Thymus (tissue), 11 donors: Measurements from ENCODE around the gene CLEC3B. TPM values are rescaled to one million over a fixed set of nuclear protein-coding genes. Genes with fewer than 3 reads are reported as not detected.

Experiments
- DNase-seq, 9 donors: peaks; one replicate each; pipeline ENCODE4 v3.0.0-alpha.2; 2013; ENCODE audit warnings: low spot score in 9 of 9, low read depth in 6 of 9, missing footprints in 1 of 9
- H3K27ac ChIP-seq, 2 donors: one replicate each; pipeline ENCODE4 v1.5.1; 2013; ENCODE audit warnings: control low read depth in 1 of 2, low read depth in 1 of 2, low read length in 1 of 2, mild to moderate bottlenecking in 1 of 2, moderate library complexity in 1 of 2
- H3K27me3 ChIP-seq, 2 donors: one replicate each; pipeline ENCODE4 v1.5.1; 2013; ENCODE audit warnings: low read length in 1 of 2; ENCODE audit not compliant: control insufficient read depth in 2 of 2, insufficient read depth in 1 of 2
- H3K36me3 ChIP-seq, 2 donors: one replicate each; pipeline ENCODE4 v1.5.1; 2013; ENCODE audit warnings: low read length in 1 of 2, mild to moderate bottlenecking in 1 of 2, moderate library complexity in 1 of 2; ENCODE audit not compliant: control insufficient read depth in 2 of 2, insufficient read depth in 2 of 2
- H3K4me1 ChIP-seq, 2 donors: one replicate each; pipeline ENCODE4 v1.5.1; 2013; ENCODE audit warnings: low read length in 2 of 2; ENCODE audit not compliant: control insufficient read depth in 2 of 2, insufficient read depth in 2 of 2
- H3K4me3 ChIP-seq, 2 donors: one replicate each; pipeline ENCODE4 v1.5.1; 2013; ENCODE audit warnings: low read length in 2 of 2, control low read depth in 1 of 2, mild to moderate bottlenecking in 1 of 2
- H3K9me3 ChIP-seq, 2 donors: one replicate each; pipeline ENCODE4 v1.5.1; 2013; ENCODE audit warnings: low read length in 1 of 2, mild to moderate bottlenecking in 1 of 2; ENCODE audit not compliant: control insufficient read depth in 2 of 2, insufficient read depth in 1 of 2
- WGBS: extraction: QIAGEN DNeasy Blood & Tissue Kit; methylation state at CpG from one replicate; pipeline ENCODE4 v1.1.7; 2013; 5-methylcytosine and 5-hydroxymethylcytosine counted together
- polyA plus RNA-seq: library from polyadenylated mRNA; stranded (reverse); fragments of 200-250 nt; gene quantifications from one replicate; pipeline ENCODE4 v1.2.3, GENCODE V29; 2013
- total RNA-seq: library from RNA; stranded (reverse); fragments of 120-200 nt; gene quantifications from one replicate; pipeline ENCODE4 v1.2.4, GENCODE V29; 2013
- donor health status: healthy.

CLEC3B gene
- total and polyA plus RNA-seq, 2 donors = 25.5 to 35.9 TPM

GRCh38 chr3:44988073-44988472 lies 38.0 kb upstream of the CLEC3B start:
- WGBS = 98% methylated on average over 2 of the region's 2 CpGs
- Histone ChIP-seq H3K9me3 (no peaks in the 10 kb centered on the region), H3K27me3 (no peaks in the 10 kb centered on the region), H3K4me1 (peaks cover 19 to 41% of the 10 kb centered on the region in 2 donors), H3K27ac (no peak overlapping the region), H3K4me3 (no peak overlapping the region), H3K36me3 (peaks cover 10 to 38% of the 10 kb centered on the region in 2 donors)
- DNase-seq = no peak

GRCh38 chr3:44989141-44989540 lies 37.0 kb upstream of the CLEC3B start:
- no peak for DNase-seq
- WGBS = 97% methylated on average over 8 of the region's 8 CpGs
- no peaks in the 10 kb centered on the region for H3K27me3 ChIP-seq
- peaks cover 11 to 36% of the 10 kb centered on the region in 2 donors for H3K4me1 ChIP-seq
- no peaks in the 10 kb centered on the region for H3K9me3 ChIP-seq
- no peak overlapping the region for H3K27ac ChIP-seq
- peaks cover 12 to 48% of the 10 kb centered on the region in 2 donors for H3K36me3 ChIP-seq
- no peak overlapping the region for H3K4me3 ChIP-seq

- Histone ChIP-seq H3K27me3 (no peaks in the 10 kb centered on the region), H3K9me3 (no peaks in the 10 kb centered on the region), H3K36me3 (peaks cover 12 to 52% of the 10 kb centered on the region in 2 donors), H3K27ac (no peak overlapping the region), H3K4me3 (no peak overlapping the region), H3K4me1 (peaks cover 11 to 34% of the 10 kb centered on the region in 2 donors)
- 98% methylated on average over 1 of the region's 1 CpG for WGBS
- DNase-seq = no peak
Observed at GRCh38 chr3:44989636-44990373, 36.3 kb upstream of the CLEC3B start.

DNA sequence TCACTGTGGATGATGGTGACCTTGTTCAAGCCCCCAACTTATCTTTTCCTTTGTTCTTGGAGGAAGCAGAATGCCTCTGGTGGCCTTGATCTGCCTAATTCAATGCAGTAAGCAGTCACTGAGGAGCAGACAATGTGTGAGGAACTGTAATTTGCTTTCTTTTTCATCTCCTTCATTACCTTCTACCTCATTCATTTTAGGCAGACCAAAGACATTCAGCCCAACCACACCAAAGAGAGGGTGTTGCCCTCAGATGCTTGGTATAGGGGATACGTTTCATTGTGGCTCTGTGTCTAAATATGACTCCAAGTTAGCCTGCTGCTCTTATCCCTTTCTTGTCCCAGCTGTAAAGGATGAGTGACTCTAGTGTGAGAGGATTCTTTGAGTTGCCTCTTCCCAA lies 34.8 kb upstream of the CLEC3B start:
- Histone ChIP-seq H3K27me3 (no peaks in the 10 kb centered on the region), H3K9me3 (no peaks in the 10 kb centered on the region), H3K4me3 (no peak overlapping the region), H3K4me1 (peaks cover 8 to 34% of the 10 kb centered on the region in 2 donors), H3K27ac (no peak overlapping the region), H3K36me3 (peaks cover 12 to 60% of the 10 kb centered on the region in 2 donors)
- peak in 1 of 9 donors; percentile 34 for DNase-seq
- WGBS = 12% methylated on average over 1 of the region's 1 CpG

- Histone ChIP-seq H3K4me3 (no peak overlapping the region), H3K27me3 (no peaks in the 10 kb centered on the region), H3K9me3 (no peaks in the 10 kb centered on the region), H3K4me1 (peaks cover 8 to 40% of the 10 kb centered on the region in 2 donors), H3K27ac (no peak overlapping the region), H3K36me3 (peaks cover 24 to 73% of the 10 kb centered on the region in 2 donors)
- DNase-seq = peak in 2 of 9 donors; percentile 30 to 55
- 72% methylated on average over 7 of the region's 7 CpGs for WGBS
Observed at GRCh38 chr3:44992555-44993470, 33.3 kb upstream of the CLEC3B start.

GRCh38 chr3:44993471-44994205 lies 32.5 kb upstream of the CLEC3B start:
- no peaks in the 10 kb centered on the region for H3K9me3 ChIP-seq
- no peaks in the 10 kb centered on the region for H3K27me3 ChIP-seq
- no peak overlapping the region for H3K27ac ChIP-seq
- H3K4me1 ChIP-seq = peaks cover 8 to 37% of the 10 kb centered on the region in 2 donors
- no peak for DNase-seq
- peaks cover 32 to 79% of the 10 kb centered on the region in 2 donors for H3K36me3 ChIP-seq
- H3K4me3 ChIP-seq = no peak overlapping the region

DNA sequence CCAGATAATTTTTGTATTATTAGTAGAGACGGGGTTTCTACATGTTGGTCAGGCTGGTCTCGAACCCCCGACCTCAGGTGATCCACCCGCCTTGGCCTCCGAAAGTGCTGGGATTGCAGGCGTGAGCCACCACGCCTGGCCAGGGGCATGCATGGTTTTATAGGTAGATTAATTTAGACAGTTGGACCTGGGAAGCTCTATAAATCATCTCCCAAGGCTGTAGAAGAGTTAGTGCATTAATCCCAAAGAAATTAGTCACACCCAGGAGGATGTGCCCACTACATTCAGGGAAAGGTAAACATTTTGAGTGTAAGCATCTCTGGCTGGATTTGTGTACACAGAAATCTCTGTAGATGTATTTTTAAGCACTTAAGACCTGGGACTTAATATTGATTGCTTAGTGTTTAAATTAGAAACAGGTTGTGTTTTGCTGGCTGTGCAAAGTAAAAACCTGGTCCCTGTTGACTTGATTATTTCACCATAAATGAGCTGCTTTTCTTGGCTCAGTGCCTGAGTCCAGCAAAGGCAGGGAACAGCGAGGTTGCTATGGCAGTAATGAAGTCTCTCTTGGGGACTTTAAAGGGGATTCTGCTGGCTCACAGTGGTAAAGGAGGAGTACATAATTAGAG lies 30.8 kb upstream of the CLEC3B start:
- DNase-seq = no peak
- WGBS = 95% methylated on average over 8 of the region's 8 CpGs
- no peaks in the 10 kb centered on the region for H3K9me3 ChIP-seq
- peaks cover 8 to 37% of the 10 kb centered on the region in 2 donors for H3K4me1 ChIP-seq
- no peak overlapping the region for H3K4me3 ChIP-seq
- H3K27me3 ChIP-seq = no peaks in the 10 kb centered on the region
- H3K36me3 ChIP-seq = peaks cover 37 to 79% of the 10 kb centered on the region in 2 donors
- H3K27ac ChIP-seq = no peak overlapping the region

GRCh38 chr3:44996556-44996969 lies 29.5 kb upstream of the CLEC3B start:
- Histone ChIP-seq H3K9me3 (no peaks in the 10 kb centered on the region), H3K36me3 (peaks cover 39 to 77% of the 10 kb centered on the region in 2 donors), H3K4me1 (peaks cover 4 to 27% of the 10 kb centered on the region in 2 donors), H3K27me3 (no peaks in the 10 kb centered on the region), H3K27ac (no peak overlapping the region), H3K4me3 (no peak overlapping the region)
- WGBS = 86% methylated on average over 3 of the region's 3 CpGs
- DNase-seq = no peak
